ENCODE measurements around the gene PKP3.
"Not testable (repeated sequence)": the region's sequence is repeated elsewhere in the genome, so short reads cannot be mapped to it uniquely, and the experiment has no call there.

The PKP3 gene

DNA sequence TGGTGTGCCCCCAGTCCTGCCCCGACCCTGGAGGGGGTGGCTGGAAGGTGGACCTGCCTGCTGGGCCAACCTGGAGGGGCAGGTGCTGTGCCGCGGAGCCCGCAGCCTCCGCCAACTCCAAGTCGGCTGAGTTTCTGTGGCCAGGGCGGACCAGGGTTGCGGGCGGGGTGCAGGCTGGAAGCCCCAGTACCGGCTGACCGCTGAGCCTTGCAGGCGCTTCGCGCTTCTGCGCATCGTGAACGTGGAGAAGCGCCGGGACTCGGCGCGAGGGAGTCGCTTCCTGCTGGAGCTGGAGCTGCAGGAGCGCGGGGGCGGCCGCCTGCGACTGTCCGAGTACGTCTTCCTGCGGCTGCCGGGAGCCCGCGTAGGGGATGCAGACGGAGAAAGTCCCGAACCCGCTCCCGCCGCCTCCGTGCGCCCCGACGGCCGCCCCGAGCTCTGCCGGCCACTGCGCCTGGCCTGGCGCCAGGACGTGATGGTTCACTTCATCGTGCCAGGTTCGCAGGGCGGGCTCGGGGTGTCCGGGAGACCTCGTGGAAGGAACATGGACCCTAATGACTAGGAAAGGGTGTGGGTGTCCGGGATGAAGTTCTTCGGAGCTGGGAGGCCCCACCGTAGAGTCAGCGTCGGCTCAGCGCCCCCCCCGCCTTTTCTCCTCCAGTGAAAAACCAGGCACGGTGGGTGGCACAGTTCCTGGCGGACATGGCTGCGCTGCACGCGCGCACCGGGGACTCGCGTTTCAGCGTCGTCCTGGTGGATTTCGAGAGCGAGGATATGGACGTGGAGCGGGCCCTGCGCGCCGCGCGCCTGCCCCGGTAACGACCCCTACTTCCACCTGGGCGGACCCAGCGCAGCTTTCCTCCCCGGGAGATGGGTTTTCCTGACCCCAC, 14.6 kb upstream of the PKP3 start:
- no peak for DNase-seq (ENCODE audit: low read depth)

DNA sequence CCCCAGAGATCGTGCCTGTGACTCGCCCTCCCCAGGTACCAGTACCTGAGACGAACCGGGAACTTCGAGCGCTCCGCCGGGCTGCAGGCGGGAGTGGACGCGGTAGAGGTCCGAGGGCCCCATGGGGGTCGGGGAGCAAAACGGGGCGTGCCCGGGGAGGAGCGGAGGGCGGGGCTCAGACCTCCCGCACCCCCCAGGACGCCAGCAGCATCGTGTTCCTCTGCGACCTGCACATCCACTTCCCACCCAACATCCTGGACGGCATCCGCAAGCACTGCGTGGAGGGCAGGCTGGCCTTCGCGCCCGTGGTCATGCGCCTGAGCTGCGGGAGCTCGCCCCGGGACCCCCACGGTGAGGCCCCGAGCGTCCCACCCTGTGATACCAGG, 13.9 kb upstream of the PKP3 start:
- DNase-seq (ENCODE audit: low read depth), result no peak

DNA sequence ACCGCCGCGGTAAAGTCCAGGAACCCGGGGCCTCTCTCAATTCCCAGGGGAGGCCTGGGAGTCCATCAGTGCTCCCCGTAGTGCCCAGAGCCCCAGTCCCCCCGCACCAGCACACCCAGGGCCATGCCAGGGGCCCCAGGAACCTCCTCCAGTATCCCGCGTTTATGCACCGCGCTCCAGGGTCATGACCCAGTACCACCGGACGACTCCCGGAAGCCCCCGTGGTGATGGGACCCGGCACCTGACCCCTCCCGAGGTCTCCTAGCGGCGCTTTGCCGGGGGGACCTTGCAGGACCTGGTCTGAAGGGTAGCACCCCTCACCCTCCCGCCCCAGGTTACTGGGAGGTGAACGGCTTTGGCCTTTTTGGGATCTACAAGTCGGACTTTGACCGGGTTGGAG, 13.5 kb upstream of the PKP3 start:
- no peak for DNase-seq (ENCODE audit: low read depth)

GRCh38 chr11:380996-381395, 13.0 kb upstream of the PKP3 start:
- no peak for DNase-seq (ENCODE audit: low read depth)

DNA sequence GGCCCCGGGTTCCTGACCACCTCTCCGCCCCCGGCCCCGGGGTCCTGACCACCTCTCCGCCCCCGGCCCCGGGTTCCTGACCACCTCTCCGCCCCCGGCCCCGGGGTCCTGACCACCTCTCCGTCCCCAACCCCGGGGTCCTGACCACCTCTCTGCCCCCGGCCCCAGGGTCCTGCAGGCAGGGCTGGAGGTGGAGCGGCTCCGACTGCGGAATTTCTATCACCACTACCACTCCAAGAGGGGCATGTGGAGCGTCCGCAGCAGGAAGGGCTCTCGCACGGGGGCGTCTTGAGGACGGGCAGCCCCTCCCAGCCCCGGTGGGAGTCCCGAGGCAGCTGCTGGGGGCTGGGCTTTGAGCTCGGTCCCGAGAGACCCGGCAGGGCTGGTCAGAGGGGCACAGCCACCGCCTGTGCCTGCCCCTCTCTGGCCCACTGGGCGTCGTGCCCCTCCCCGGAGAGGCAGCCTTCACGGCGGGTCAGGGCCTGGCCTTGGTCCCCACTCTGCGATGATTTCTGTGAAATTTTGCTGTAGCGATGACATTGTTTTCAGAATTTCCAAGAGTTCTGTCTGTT, 12.4 kb upstream of the PKP3 start:
- DNase-seq (ENCODE audit: low read depth), result no peak

DNA sequence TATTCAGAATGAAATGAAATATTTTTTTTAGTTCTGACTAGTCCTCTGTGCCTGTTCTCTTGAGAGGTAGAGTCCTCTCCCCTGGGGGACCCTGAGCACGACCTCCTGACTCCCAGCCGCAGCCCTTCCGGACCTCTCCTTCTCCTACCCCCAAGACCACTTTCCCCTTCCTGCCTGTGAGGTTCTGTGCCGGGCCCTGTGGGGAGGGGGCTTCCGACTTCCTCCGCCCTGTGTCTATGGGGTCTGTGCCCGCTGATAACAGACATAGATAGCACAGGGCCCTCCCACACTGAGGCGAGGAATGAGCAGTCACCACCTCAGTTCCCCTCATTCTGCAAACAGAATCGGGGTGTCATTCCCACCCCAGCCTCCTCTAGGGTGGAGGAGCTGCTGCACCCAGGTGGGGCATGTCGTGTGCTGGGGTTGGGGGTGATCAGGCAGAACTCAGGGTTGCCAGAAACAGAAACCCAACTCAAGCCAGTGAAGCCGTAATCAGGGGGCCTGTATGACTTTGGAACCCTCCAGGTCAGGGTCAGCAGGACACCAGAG, 11.9 kb upstream of the PKP3 start:
- DNase-seq (ENCODE audit: low read depth), result no peak

DNA sequence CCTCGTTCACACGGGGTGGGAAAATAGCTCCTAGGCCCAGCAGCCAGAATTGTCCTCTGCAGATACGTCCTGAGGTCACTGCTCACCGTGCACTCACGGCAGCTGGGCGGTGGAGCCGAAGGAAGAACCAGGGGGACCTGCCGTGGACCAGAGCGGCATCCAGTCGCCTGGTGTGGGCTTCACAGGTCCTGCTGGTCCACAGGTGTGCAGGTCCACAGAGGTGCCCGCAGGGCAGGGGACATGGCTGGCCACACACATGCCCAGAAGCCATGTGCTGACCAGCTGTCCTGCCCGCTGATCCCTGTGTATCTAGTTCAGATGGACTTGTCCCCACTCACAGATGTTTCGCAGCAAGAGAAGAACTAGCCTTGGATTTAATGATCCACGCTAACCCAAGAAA, 10.6 kb upstream of the PKP3 start:
- DNase-seq (ENCODE audit: low read depth), result no peak

GRCh38 chr11:384511-384910, 9.5 kb upstream of the PKP3 start:
- no peak for DNase-seq (ENCODE audit: low read depth)

GRCh38 chr11:385594-386351, 8.2 kb upstream of the PKP3 start:
- no peak for DNase-seq (ENCODE audit: low read depth)

- no peak for DNase-seq (ENCODE audit: low read depth)
These were observed 7.5 kb upstream of the PKP3 start for GRCh38 chr11:386483-386882.

DNA sequence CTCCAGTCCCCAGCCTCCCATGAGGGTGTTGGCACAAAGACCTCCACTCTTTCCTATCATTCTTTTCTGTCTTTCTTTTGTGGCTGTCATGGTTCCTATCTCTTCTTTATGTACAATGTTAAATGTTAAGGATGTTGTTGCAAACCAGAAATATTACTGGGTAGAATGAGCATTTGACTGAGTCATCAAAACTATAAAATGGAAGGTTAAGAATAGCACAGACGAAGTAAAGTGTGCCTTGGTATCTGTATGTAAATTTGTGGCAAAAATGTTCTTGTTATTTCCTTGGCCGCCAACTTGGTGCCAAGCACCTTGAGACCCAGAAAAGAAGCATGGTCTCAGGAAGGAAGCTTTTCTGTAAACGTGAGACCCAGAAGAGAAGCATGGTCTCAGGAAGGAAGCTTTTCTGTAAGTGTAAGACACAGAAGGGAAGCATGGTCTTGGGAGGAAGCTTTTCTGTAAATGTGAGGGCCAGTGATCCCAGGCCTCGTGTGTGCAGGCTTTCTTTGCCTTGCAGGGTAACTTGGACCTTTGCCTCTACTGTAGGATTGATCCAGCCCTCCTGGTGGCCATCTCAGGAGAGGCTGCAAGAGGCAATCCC, 6.7 kb upstream of the PKP3 start:
- DNase-seq (ENCODE audit: low read depth), result no peak

GRCh38 chr11:389369-389768, 4.6 kb upstream of the PKP3 start:
- DNase-seq (ENCODE audit: low read depth), result not testable (repeated sequence)

GRCh38 chr11:390175-390574, 3.8 kb upstream of the PKP3 start:
- no peak for DNase-seq (ENCODE audit: low read depth)

DNA sequence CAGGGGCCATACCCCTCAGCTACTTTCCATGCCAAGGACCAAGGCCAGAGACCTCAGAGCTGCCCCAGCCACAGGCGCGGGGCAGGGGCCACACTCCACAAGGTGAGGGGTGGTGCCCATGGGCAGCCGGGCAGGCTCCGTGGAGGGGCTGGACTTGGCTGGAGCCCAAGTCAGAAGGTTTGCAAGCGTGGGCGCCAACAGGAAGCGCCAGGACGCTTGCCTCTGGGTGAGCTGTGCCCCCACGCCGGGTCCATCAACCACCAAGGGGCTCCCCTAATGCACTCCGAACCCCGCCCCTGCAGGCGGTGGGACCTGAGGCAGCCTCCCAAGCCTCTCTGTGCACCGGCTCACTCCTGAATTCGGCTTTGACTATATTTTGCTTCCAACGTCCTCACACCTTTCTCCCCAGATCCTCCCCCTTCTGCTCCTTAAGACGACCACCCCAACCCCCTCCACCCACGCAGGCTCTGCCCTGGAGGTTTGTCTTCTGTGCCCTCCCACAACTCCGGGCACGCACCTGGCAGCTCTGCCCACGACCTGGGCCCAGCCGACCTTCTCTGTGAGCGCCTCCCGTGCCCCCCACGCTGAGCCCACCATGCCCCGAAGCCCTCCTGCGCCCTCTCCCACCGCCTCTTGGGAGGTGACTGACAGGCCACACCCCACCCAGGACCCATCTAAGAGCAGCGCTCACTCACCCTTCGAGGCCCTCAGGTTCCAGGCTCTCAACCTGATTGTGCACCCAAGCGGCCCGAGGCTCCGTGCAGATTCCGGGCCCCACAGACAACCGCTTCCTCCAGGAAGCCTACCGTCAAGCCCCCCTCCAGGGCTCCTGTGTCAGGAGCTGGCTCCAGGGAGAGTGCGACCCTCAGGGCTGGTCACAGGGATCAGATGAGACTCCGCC, 2.6 kb upstream of the PKP3 start:
- DNase-seq (ENCODE audit: low read depth), result no peak

- DNase-seq (ENCODE audit: low read depth), result no peak
These were observed 1.8 kb upstream of the PKP3 start for GRCh38 chr11:392102-392777.

DNA sequence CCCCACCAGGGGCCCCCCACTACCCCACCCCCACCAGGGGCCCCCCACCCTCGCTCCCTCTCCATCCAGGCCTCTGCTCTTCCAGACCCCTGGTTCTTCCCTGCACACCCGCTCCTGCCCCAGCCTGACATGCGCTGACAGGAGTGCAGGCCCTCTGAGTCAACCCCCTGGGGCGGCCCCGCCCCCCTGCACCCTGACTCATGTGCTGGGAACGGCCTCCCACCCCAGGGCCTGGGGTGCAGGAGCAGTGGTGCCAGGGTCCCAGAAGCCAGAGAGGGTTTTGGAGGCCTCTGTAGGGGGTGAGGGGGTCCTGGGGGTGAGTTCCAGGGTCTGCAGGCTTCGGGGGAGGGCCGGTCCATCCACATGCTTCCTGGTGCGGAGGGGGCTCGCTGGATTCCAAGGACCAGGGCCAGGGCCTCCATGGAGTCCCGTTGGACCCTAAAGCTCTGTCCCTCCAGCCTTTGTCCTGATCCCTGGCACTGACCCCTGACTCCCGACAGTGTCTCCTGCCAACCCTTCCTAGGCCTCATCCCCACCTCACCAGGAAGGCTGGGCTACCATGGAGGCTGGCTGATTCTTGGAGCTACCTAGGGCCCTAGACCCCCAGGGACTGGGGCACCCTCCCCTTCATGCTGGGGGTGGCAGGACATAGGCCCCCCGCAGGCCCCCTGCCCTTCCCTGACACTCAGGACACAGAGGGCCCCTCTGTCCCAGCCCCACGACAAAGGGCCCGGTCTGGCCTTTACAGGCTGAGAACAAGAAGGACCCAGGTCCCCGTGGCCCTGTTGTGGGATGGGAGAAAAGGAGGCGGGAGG, 583 bp upstream of the PKP3 start:
- DNase-seq (ENCODE audit: low read depth), result no peak

DNA sequence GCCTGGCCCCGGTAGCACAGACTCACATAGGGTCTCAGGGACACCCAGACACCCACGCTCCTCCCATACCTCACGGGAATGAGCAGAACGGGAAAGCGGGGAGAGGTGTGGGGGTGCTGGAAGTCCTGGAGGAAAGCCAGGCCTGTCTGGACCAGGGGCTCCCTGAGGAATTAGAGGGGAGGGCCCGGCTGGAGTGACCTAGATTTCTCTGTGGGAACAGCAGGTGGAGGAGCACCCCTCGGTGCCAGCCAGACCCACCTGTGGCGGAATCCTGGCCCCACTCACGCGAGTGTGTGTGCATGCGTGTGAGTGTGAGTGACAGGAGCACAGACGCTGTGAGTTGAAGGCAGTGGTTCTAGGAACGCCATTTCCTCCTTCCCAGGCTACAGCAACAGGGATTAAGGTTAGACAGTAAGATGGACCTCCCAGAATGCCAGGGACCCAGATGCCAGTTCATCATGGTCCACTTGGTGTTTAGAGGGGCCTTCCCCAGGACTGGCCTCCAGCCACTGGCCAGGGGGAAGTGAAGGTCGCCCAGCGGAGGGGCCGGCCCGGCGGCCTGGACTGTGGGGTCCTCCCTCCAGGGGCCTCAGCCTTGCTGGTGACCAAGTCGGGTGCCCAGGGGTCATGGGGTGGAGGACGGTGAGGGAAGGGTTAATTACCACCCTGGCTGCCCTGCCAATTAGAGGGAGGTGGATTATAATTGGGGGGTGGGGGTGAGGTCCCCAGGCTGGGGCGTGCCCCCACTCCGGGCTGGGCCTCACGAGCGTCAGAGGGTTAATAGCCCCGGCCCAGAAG, 1.0 kb downstream of the PKP3 start:
- DNase-seq (ENCODE audit: low read depth), result no peak

- no peak for DNase-seq (ENCODE audit: low read depth)
These were observed 1.9 kb downstream of the PKP3 start for GRCh38 chr11:395866-396265.

- no peak for DNase-seq (ENCODE audit: low read depth)
These were observed 2.5 kb downstream of the PKP3 start for GRCh38 chr11:396511-396947.
